ENCODE results near the gene FLYWCH1.

- TF ChIP-seq CTCF (IDR thresholded peaks at IDR 0.05) = no peak
- no peak for TF ChIP-seq EZH2phosphoT487 (IDR thresholded peaks at IDR 0.05)
- no peak for TF ChIP-seq EZH2 (IDR thresholded peaks at IDR 0.05)
Measured at GRCh38 chr16:2867661-2867986, 44.1 kb upstream of the FLYWCH1 start.
